Osteoblast (primary cell): ENCODE results near the gene PARD3B. TPM values are rescaled to one million over a fixed set of nuclear protein-coding genes. Genes with fewer than 3 reads are reported as not detected.

Experiments used
- DNase-seq: peaks from one replicate; pipeline ENCODE4 v3.0.0; 2011; ENCODE audit warnings: low spot score, mixed read lengths; ENCODE audit not compliant: insufficient read length; ENCODE audit errors: missing footprints
- H2AFZ ChIP-seq: 2 replicates; pipeline ENCODE4 v1.6.0; 2011; ENCODE audit warnings: mild to moderate bottlenecking, low read length
- H3K27ac ChIP-seq: 2 replicates; pipeline ENCODE4 v1.5.1; 2011; ENCODE audit warnings: mild to moderate bottlenecking, low read depth, low read length, moderate library complexity
- H3K27me3 ChIP-seq: 2 replicates; pipeline ENCODE4 v1.6.0; 2012; ENCODE audit warnings: mild to moderate bottlenecking, control low read depth, inconsistent platforms, low read length, moderate library complexity; ENCODE audit not compliant: insufficient read depth
- H3K36me3 ChIP-seq: 2 replicates; pipeline ENCODE4 v1.5.1; 2011; ENCODE audit warnings: mild to moderate bottlenecking, low read length, control low read depth, moderate library complexity; ENCODE audit not compliant: insufficient read depth
- H3K4me1 ChIP-seq: 2 replicates; pipeline ENCODE4 v1.5.1; 2011; ENCODE audit warnings: mild to moderate bottlenecking, low read length, control low read depth, moderate library complexity; ENCODE audit not compliant: insufficient read depth
- H3K4me2 ChIP-seq: 2 replicates; pipeline ENCODE4 v1.6.0; 2011; ENCODE audit warnings: mild to moderate bottlenecking, low read length; ENCODE audit not compliant: insufficient read depth
- H3K4me3 ChIP-seq: fragments of 200-600 bp; sonication (generic); 3 replicates; pipeline ENCODE4 v1.5.1; 2012; ENCODE audit warnings: mild to moderate bottlenecking, low read length, inconsistent platforms; ENCODE audit not compliant: insufficient read depth
- H3K79me2 ChIP-seq: 2 replicates; pipeline ENCODE4 v1.6.0; 2012; ENCODE audit warnings: mild to moderate bottlenecking, low read length, control low read depth, inconsistent platforms; ENCODE audit not compliant: insufficient read depth
- H3K9me3 ChIP-seq: 2 replicates; pipeline ENCODE4 v1.5.1; 2011; ENCODE audit warnings: low read depth, low read length, control low read depth
- H4K20me1 ChIP-seq: 2 replicates; pipeline ENCODE4 v1.6.0; 2012; ENCODE audit warnings: mild to moderate bottlenecking, low read length, control low read depth; ENCODE audit not compliant: insufficient read depth
- CTCF ChIP-seq: IDR thresholded peaks from 2 replicates; pipeline ENCODE4 v1.5.1; 2011; ENCODE audit warnings: mild to moderate bottlenecking, low read depth, low read length, moderate library complexity; ENCODE audit errors: extremely low read depth
- total RNA-seq: library from RNA; depleted of rRNA; stranded (reverse); fragments of >200 nt; gene quantifications from 2 replicates; pipeline ENCODE4 v1.2.3, GENCODE V29; 2012

Gene PARD3B
- total RNA-seq, 1 donor: 22.4 TPM

GRCh38 chr2:205428811-205429210 lies 883.5 kb downstream of the PARD3B start:
- no peak for TF ChIP-seq CTCF
- H3K4me2 ChIP-seq: no peak overlapping the region
- H2AFZ ChIP-seq: no peak overlapping the region
- H4K20me1 ChIP-seq: no peaks in the 10 kb centered on the region
- H3K27ac ChIP-seq: no peak overlapping the region
- no peaks in the 10 kb centered on the region for H3K27me3 ChIP-seq
- no peaks in the 10 kb centered on the region for H3K79me2 ChIP-seq
- no peaks in the 10 kb centered on the region for H3K36me3 ChIP-seq
- H3K9me3 ChIP-seq: no peaks in the 10 kb centered on the region
- no peak overlapping the region for H3K4me3 ChIP-seq
- no peaks in the 10 kb centered on the region for H3K4me1 ChIP-seq
- DNase-seq: no peak

GRCh38 chr2:205435970-205436369 lies 890.7 kb downstream of the PARD3B start:
- no peak for TF ChIP-seq CTCF

GRCh38 chr2:205438241-205438640 lies 893.0 kb downstream of the PARD3B start:
- peaks cover 2% of the 10 kb centered on the region for H3K9me3 ChIP-seq
- H3K27me3 ChIP-seq: no peaks in the 10 kb centered on the region
- H3K36me3 ChIP-seq: no peaks in the 10 kb centered on the region
- no peaks in the 10 kb centered on the region for H4K20me1 ChIP-seq
- no peak overlapping the region for H2AFZ ChIP-seq
- no peak overlapping the region for H3K27ac ChIP-seq
- TF ChIP-seq CTCF: no peak
- DNase-seq: no peak
- H3K4me2 ChIP-seq: no peak overlapping the region
- no peaks in the 10 kb centered on the region for H3K4me1 ChIP-seq
- H3K4me3 ChIP-seq: no peak overlapping the region
- H3K79me2 ChIP-seq: no peaks in the 10 kb centered on the region

More at GRCh38 chr2:205435970-205436369, 890.7 kb downstream of the PARD3B start:
- no peaks in the 10 kb centered on the region for H3K79me2 ChIP-seq
- H3K4me3 ChIP-seq: no peak overlapping the region
- peaks cover 2% of the 10 kb centered on the region for H3K9me3 ChIP-seq
- DNase-seq: no peak
- H3K4me2 ChIP-seq: no peak overlapping the region
- H4K20me1 ChIP-seq: no peaks in the 10 kb centered on the region
- H3K4me1 ChIP-seq: no peaks in the 10 kb centered on the region
- H3K27me3 ChIP-seq: no peaks in the 10 kb centered on the region
- no peak overlapping the region for H3K27ac ChIP-seq
- H3K36me3 ChIP-seq: no peaks in the 10 kb centered on the region
- no peak overlapping the region for H2AFZ ChIP-seq

- H3K4me1 ChIP-seq: no peaks in the 10 kb centered on the region
- H4K20me1 ChIP-seq: no peaks in the 10 kb centered on the region
- DNase-seq: no peak
- no peaks in the 10 kb centered on the region for H3K27me3 ChIP-seq
- peaks cover 2% of the 10 kb centered on the region for H3K9me3 ChIP-seq
- H3K4me2 ChIP-seq: no peak overlapping the region
- no peaks in the 10 kb centered on the region for H3K79me2 ChIP-seq
- H2AFZ ChIP-seq: no peak overlapping the region
- no peak for TF ChIP-seq CTCF
- H3K4me3 ChIP-seq: no peak overlapping the region
- H3K27ac ChIP-seq: no peak overlapping the region
- H3K36me3 ChIP-seq: no peaks in the 10 kb centered on the region
Observed at GRCh38 chr2:205439621-205440020, 894.3 kb downstream of the PARD3B start.
